Limb (tissue), 2 donors: ENCODE data around the gene LNP1.
A peak's percentile ranks its signal among the peaks of the same experiment; 100 is the strongest.
"Not testable (repeated sequence)": the region's sequence is repeated elsewhere in the genome, so short reads cannot be mapped to it uniquely, and the experiment has no call there.

Experiments
- DNase-seq, 2 donors: peaks; one replicate each; pipeline ENCODE4 v3.0.0-alpha.2; 2016; ENCODE audit errors: extremely low spot score in 2 of 2

LNP1 gene

DNA sequence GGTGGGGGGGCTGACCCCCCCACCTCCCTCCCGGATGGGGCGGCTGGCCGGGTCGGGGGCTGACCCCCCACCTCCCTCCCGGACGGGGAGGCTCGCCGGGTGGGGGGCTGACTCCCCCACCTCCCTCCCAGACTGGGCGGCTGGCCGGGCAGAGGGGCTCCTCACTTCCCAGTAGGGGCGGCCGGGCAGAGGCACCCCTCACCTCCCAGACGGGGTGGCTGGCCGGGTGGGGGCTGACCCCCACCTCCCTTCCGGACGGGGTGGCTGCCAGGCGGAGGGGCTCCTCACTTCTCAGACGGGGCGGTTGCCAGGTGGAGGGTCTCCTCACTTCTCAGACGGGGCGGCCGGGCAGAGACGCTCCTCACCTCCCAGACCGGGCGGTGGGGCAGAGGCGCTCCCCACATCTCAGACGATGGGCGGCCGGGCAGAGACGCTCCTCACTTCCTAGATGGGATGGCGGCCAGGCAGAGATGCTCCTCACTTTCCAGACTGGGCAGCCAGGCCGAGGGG lies 76.6 kb downstream of the LNP1 start:
- not testable (repeated sequence) for DNase-seq

DNA sequence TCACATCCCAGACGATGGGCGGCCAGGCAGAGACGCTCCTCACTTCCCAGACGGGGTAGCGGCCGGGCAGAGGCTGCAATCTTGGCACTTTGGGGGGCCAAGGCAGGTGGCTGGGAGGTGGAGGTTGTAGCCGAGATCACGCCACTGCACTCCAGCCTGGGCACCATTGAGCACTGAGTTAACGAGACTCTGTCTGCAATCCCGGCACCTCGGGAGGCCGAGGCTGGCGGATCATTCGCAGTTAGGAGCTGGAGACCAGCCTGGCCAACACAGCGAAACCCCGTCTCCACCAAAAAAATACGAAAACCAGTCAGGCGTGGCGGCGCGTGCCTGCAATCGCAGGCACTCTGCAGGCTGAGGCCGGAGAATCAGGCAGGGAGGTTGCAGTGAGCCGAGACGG lies 77.2 kb downstream of the LNP1 start:
- not testable (repeated sequence) for DNase-seq

DNA sequence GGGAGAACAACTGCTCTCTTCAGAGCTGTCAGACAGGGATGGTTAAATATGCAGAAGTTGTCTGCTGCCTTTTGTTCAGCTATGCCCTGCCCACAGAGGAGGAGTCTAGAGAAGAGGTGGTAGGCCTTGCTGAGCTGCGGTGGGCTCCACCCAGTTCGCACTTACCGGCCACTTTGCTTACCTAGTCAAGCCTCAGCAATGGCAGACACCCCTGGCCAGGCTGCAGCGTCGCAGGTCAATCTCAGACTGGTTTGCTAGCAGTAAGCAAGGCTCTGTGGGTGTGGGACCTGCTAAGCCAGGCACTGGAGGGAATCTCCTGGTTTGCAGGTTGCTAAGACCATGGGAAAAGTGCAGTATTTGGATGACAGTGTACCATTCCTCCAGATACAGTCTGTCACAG lies 78.7 kb downstream of the LNP1 start:
- no peak for DNase-seq

DNA sequence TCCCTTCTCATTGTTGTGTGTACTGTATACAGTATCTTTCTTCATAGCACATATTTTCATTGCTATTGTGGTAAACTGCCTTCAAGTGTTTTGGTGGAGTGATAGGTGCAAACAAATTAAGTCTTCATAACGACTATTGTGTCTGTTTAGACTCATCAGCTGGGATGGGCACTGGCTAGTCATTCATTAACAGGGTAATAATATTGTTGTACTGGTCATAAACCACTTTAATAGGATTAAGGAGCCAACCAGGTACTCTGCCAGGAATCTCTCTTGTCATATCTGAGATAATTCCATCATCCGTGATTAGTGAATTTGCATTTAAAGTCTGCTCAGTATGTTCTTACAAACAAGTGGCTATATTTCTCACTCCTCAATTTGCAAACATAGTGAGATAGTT lies 80.8 kb downstream of the LNP1 start:
- DNase-seq: no peak

DNA sequence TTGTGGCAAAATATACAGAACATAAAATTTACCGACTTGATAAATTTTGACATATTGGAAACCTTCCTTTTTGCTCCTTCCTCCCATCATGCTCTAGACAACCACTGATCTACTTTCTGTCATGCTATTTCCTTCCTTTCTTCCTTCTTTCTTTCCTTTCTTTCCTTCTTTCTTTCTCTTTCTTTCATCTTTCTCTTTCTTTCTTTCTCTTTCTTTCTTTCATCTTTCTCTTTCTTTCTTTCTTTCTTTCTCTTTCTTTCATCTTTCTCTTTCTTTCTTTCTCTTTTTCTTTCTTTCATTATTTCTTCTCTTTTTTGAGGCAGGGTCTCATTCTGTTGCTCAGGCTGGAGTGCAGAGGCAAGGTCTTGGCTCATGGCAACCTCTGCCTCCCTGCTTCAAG lies 82.2 kb downstream of the LNP1 start:
- no peak for DNase-seq

DNA sequence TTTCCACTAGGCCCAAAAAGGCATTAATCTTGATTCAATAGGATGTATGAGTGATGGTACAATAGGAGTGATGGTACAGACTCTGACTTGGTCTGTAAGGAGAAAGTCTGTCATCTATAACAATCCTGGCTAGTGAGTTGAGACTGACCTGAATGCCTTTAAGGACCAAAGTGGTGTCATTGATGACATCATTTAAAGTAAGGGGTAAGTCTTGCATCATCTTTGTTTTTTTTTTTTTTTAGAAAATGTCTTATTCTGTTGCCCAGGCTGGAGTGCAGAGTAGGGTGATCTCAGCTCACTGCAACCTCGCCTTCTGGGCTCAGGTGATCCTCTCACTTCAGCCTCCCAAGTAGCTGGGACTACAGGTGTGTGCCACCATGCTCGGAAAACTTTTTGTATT lies 85.5 kb downstream of the LNP1 start:
- no peak for DNase-seq

DNA sequence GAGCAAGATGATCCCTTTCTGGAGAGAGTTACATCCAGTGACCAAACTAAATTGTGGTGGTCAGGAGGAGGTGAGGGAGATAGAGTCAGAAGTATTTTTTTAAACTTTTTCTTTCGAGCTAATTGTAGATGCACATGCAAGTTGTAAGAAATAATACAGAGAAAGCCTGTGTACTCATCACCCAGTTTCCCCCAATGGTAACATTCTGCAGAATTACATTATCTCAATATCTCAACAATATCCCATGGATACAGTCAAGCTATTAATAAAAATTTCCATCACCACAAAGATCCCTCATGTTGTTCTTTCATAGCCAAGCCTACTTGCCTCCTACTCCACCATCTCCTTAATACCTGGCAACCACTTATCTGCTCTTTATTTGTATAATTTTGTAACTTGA lies 87.8 kb downstream of the LNP1 start:
- no peak for DNase-seq

DNA sequence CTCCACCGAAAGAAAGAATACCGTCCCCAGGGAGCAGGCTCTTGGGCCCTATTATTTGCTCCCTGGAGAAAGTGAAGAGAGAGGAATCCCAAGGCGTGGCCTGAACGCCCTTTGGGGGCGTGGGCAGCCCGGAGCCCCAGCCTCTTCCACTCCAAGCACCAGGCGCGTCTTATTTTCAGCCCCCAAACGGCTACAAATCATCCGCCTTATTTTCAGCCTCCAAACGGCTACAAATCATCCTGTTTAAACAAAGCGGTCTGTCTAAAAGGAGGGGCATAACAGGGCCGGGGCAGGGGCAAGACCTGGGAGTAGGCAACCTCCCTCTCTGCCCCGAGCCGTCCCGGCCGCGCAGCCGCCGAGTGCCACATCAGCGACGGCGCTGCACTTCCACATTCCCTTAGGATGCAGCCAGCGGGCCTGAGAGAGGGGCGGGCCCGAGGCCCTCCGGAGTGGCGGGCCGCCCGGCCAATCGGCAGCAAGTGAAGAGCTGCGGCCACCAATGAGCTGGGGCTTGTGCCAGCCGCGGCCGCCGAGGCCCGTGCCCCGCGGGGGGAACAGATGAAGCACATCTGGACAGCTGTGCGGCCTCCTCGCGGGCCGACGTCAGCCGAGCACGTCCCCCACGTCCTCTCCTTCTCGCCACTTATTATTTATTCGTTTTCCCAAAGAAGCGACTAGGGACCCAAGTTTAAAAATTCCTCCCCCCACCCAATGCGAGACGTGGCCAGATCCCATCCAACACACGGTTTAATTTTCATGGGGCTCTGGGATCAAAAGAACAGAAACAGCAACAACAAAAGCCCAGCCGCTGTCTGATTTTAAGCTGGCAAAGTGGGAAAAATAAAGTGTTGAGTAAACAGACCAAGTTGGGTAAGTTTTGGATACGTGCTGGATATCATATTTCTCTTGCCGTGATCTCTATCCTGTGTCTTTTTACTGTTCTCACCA lies 91.0 kb downstream of the LNP1 start, which contains the start of gene TMEM45A:
Gene TMEM45A, plus strand, starts transcription at position 561 of the 948 bp plus-strand sequence. CDS start 62,593 bp downstream, outside the sequence.
- peak; percentile 95 to 98 for DNase-seq

DNA sequence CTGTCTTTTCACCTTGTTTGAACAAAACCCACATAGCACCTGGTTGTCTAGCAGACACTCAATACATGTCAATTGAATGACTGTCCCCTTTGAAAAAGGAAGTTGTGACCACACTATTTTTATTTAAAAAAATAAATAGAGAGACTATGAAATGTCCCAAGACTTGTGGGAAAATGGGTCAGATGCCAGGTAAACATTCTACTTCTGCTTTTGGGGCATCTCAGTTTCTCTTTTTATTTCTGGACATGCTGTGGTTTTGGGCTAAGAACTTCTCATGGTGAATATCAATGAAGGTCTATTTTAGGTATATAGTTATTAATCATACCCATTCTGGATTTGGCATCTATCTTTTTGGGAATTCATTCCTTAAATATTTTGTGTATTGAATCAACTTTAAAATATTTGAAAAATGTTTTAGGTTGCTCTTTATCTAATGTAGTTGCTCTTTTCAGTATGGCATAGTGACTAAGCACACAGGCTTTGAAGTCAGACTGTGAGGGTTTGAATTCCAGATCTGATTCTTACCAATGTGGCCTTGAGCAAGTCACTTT lies 95.4 kb downstream of the LNP1 start:
- DNase-seq: no peak

DNA sequence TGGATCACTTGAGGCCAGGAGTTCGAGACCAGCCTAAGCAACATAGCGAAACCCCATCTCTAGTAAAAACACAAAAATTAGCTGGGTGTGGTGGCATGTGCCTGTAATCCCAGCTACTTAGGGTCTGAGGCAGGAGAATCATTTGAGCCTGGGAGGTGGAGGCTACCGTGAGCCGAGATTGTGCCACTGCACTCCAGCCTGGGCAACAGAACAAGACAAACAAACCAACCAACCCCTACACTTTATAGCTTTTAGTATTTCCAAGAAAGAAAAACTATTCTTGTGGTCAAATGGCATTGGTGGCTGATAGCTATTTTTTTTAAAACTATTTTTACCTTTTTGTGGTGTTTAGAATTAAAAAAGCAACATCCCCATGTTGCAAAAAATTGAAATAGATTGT lies 98.3 kb downstream of the LNP1 start:
- DNase-seq: no peak

DNA sequence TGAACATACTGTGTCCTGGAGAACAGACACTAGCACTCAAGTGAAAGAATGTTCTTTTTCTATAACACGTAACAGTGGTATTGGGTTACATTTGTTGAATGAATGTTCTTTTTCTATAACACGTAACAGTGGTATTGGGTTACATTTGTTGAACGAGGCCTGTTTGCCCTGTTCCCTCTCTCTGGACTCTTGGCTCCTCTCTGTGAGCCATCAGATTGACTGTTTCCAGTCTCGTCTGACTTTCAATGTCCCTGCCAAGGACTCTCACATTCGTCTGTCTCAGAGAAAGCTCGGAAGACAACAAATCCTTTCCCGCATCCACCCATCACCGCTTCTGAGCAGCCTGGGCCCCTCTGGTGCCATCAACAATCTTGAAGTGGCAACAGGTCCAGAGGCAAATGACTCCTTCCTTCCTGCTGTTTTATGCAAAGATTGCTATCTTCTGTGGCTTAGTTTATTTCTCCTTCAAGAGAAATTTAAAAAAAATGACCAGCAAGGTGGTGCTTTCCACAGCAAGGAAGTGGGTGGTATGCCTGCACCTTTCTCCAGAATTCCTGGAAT lies 99.1 kb downstream of the LNP1 start:
- no peak for DNase-seq

DNA sequence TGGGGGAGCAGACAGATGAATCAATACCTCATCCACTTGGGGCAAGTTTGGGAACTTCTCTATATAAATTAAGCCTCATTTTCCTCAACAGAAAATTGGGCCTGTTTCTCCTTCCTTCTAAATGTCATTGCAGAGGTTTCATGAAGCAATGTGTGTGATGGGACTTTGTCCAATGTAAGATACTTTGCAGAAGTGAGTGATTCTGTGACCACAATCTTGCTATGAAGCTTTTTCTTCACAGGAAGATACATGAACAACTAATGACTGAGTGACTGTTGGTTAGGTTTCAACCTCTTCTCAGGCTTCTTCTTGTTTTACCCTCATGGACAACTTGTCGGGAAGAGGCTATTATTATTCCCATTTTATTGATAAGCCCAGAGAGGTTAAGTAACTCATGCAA lies 102.1 kb downstream of the LNP1 start:
- DNase-seq: no peak
